H7 (cell line): ENCODE measurements around the gene LUC7L. TPM values are rescaled to one million over a fixed set of nuclear protein-coding genes. Genes with fewer than 3 reads are reported as not detected.
"Not testable (repeated sequence)": the region's sequence is repeated elsewhere in the genome, so short reads cannot be mapped to it uniquely, and the experiment has no call there.

Experiments used
- DNase-seq: peaks from one replicate; pipeline ENCODE4 v3.0.0; 2012
- H3K27me3 ChIP-seq: 2 replicates; pipeline ENCODE4 v1.6.0; 2011; ENCODE audit warnings: mild to moderate bottlenecking, low read length; ENCODE audit not compliant: control insufficient read depth, insufficient read depth
- H3K36me3 ChIP-seq: replicated peaks from 2 replicates; pipeline ENCODE4 v1.5.1; 2011; ENCODE audit warnings: low read length; ENCODE audit not compliant: control insufficient read depth, insufficient read depth
- H3K4me3 ChIP-seq: 2 replicates; pipeline ENCODE4 v1.5.1; 2011; ENCODE audit warnings: low read depth, mild to moderate bottlenecking, control low read depth, low read length, moderate library complexity; ENCODE audit not compliant: insufficient read depth
- total RNA-seq: library from RNA; depleted of rRNA; stranded (reverse); fragments of >200 nt; shearing (Covaris generic); gene quantifications from 2 replicates; pipeline ENCODE4 v1.2.3, GENCODE V29; 2014

The LUC7L gene
- total RNA-seq, 1 experiment from 2014 or later = 56.6 TPM

- peak; percentile 39 for DNase-seq
- H3K4me3 ChIP-seq, H3K36me3 ChIP-seq: not testable (repeated sequence)
- peaks cover 73% of the 10 kb centered on the region for H3K27me3 ChIP-seq
These were observed 55.1 kb downstream of the LUC7L start for GRCh38 chr16:173928-174769.

GRCh38 chr16:173211-173854 lies 55.9 kb downstream of the LUC7L start:
- not testable (repeated sequence) for H3K4me3 ChIP-seq, H3K36me3 ChIP-seq
- H3K27me3 ChIP-seq = peaks cover 74% of the 10 kb centered on the region
- peak; percentile 62 for DNase-seq

- H3K36me3 ChIP-seq, DNase-seq, H3K4me3 ChIP-seq: not testable (repeated sequence)
- H3K27me3 ChIP-seq = peaks cover 74% of the 10 kb centered on the region
These were observed 56.8 kb downstream of the LUC7L start, which contains the start of gene HBA2 for GRCh38 chr16:172374-172941. HBA2 (plus strand) TSS chr16:172876; CDS start chr16:172913, 37 bp downstream.

GRCh38 chr16:170788-171187 lies 58.5 kb downstream of the LUC7L start:
- Histone ChIP-seq H3K36me3 (no peaks in the 10 kb centered on the region), H3K4me3 (no peak overlapping the region), H3K27me3 (peaks cover 80% of the 10 kb centered on the region)
- DNase-seq = no peak

- H3K4me3 ChIP-seq, H3K36me3 ChIP-seq: not testable (repeated sequence)
- H3K27me3 ChIP-seq = peaks cover 80% of the 10 kb centered on the region
- DNase-seq = peak; percentile 57
These were observed 59.2 kb downstream of the LUC7L start for GRCh38 chr16:170088-170507.

GRCh38 chr16:169014-169413 lies 60.2 kb downstream of the LUC7L start:
- Histone ChIP-seq H3K36me3 (no peaks in the 10 kb centered on the region), H3K27me3 (peaks cover 73% of the 10 kb centered on the region)

GRCh38 chr16:168424-168823 lies 60.8 kb downstream of the LUC7L start:
- peak; percentile 35 for DNase-seq
- Histone ChIP-seq H3K27me3 (peaks cover 68% of the 10 kb centered on the region), H3K36me3 (no peaks in the 10 kb centered on the region)

More at GRCh38 chr16:169014-169413, 60.2 kb downstream of the LUC7L start:
- no peak overlapping the region for H3K4me3 ChIP-seq
- peak; percentile 39 for DNase-seq

GRCh38 chr16:167122-167690 lies 62.0 kb downstream of the LUC7L start:
- DNase-seq = peak; percentile 44
- Histone ChIP-seq H3K27me3 (peaks cover 71% of the 10 kb centered on the region), H3K36me3 (no peaks in the 10 kb centered on the region), H3K4me3 (no peak overlapping the region)

More at GRCh38 chr16:168424-168823, 60.8 kb downstream of the LUC7L start:
- no peak overlapping the region for H3K4me3 ChIP-seq

- peaks cover 65% of the 10 kb centered on the region for H3K27me3 ChIP-seq
- H3K36me3 ChIP-seq = no peaks in the 10 kb centered on the region
- H3K4me3 ChIP-seq = peak overlapping the region; percentile 2; the same call in 1 of the 2 replicates
- DNase-seq = peak; percentile 75
These were observed 62.7 kb downstream of the LUC7L start for GRCh38 chr16:166375-167121.

- peak within 1 kb of the TSS; percentile 24; the same call in 1 of the 2 replicates for H3K4me3 ChIP-seq
- H3K36me3 ChIP-seq = no peaks in the 10 kb centered on the region
- DNase-seq = peak; percentile 84
- H3K27me3 ChIP-seq = peaks cover 59% of the 10 kb centered on the region
These were observed 63.5 kb downstream of the LUC7L start, which contains the start of gene HBM for GRCh38 chr16:165539-166374. HBM (plus strand) TSS chr16:165978; CDS start chr16:165998, 20 bp downstream.

GRCh38 chr16:164827-165538 lies 64.3 kb downstream of the LUC7L start:
- H3K27me3 ChIP-seq = peaks cover 54% of the 10 kb centered on the region
- DNase-seq = peak; percentile 98
- no peaks in the 10 kb centered on the region for H3K36me3 ChIP-seq
- peak overlapping the region; percentile 24; the same call in 1 of the 2 replicates for H3K4me3 ChIP-seq

GRCh38 chr16:164134-164823 lies 65.0 kb downstream of the LUC7L start:
- not testable (repeated sequence) for H3K4me3 ChIP-seq, DNase-seq, H3K36me3 ChIP-seq
- peaks cover 55% of the 10 kb centered on the region for H3K27me3 ChIP-seq
